Measurements from ENCODE around the gene GPR15. TPM values are rescaled to one million over a fixed set of nuclear protein-coding genes. Genes with fewer than 3 reads are reported as not detected.
"Not testable (repeated sequence)": the region's sequence is repeated elsewhere in the genome, so short reads cannot be mapped to it uniquely, and the experiment has no call there.

GPR15 gene
- total RNA-seq, 1 donor from 2014 or later = not detected

DNA sequence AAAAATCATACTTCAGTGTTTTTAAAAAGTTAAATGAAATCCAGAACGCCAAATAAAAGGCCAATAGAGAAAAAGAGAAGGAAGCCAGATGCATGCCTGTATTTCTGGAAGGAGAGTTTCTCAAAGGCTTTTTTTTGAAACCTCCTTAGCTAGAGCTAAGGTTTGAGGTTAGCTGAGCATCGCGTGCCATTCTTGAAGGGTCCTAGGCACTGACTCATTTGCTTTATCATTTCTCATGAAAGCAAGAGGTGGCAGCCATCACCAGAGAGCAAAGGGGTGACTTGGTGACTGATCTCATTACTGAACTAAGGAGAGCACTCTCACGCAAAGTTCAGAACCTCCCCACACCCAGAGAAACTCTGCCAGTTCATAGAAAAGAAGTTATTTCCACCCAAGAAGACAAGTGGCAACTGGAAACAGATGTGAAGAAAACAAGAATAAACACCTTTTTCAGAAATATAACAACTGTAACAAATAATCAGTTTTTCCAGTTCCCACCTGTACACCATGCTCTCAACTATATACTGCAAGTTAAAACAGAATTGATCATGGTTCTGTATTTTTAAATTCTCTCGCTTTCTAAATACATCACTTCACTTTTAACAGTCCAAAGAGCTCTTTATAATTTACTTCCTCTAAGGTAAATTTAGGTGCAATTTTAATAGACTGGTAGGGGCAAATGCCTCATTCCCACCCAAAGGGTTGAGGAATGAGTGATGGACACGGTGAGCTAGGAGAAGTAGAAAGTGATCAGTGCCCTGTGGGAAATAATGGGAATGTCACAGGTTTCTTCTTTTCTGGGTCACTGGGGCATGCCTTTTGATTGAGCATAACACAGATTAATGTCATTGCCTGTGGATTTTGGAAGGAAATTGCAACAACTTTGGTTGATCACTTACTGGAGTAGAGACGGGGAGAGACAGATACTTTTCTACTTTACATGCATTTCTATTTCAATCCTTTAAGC is 24.7 kb downstream of the GPR15 start:
- no peak for DNase-seq (ENCODE audit: low read depth)

DNA sequence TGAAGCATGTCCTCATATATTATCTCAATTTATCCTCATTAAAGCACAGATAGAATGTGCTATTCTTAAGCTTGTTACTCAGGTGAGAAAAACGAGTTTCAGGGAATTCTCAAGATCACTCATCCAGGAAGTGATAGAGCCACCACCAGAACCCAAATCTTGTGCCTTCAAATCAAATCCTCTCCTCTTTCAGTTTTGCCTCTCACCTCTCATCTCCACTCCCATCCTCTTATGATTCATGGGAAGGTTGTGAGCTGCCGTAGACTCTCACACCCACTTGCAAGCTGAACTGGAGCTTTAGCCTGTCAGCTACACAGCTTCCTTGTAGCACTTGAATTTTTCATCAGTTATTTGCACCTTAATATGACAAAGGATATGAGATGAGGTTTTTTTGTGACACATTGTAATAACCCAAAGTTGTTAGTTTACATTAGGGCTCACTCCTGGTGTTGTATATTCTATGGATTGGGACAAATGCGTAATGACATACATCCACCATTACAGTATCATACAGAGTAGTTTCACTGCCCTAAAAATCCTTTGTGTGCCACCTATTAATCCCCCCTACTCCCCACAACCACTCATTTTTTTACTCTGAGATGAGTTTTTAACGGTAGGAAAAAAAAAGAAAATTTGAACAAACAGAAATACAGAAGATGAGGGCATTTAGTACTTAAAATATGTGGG is 25.7 kb downstream of the GPR15 start:
- no peak for DNase-seq (ENCODE audit: low read depth)

DNA sequence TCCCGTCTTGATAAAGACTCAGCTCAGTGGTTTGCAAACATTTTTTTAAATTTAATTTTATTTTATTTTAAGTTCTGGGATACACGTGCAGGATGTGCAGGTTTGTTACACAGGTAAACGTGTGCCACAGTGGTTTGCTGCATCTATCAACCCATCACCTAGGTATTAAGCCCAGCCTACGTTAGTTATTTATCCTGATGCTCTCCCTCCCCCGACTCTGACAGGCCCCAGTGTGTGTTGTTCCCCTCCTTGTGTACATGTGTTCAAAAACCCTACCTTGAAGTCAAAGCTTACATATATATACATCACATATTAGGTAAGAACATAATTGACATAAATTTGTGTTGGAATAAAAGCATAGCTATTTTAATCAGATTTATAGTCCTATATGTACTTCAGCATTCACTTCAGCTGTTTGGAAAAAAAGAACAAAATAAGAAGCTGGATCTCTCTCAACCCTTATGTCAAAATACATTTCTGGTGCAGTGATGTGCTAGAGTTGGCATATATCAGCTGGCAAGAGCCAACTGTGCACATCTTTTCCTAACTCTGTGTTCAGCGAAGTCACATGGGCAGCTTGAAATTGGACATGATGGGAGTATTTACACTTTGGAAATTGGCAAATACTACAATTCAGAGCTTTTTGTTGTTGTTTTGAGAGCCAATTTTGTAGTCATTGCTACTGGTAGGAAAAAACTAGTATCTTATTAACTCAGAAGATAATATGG is 26.5 kb downstream of the GPR15 start:
- no peak for DNase-seq (ENCODE audit: low read depth)

DNA sequence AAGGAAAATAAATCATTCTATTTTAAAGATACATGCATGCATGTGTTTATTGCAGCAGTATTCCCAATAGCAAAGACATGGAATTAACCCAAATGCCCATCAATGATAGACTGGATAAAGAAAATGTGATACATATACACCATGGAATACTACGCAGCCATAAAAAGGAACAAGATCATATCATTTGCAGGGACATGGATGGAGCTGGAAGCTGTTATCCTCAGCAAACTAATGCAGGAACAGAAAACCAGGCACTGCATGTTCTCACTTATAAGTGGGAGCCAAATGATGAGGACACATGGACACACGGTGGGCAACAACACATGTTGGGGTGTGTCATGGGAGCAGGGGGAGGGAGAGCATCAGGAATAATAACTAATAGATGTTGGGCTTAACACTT is 28.0 kb downstream of the GPR15 start:
- DNase-seq (ENCODE audit: low read depth) = not testable (repeated sequence)

DNA sequence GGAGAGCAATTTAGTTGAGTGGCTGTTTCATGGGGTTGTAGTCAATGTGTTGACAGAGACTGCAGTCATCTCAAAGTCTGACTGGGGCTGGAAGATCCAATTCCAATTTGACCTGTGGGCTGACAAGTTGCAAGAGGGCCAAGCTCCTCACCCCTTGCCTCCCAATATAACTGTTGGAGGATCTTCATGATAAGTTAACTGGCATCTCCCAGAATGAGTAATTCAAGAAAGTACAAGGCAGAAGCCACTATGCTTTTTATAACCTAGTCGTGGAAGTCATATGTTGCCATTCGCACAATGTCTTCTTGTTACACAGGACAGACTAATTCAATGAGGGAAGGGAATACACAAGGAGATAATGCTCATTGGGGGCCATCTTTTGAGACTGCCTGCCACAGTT is 29.1 kb downstream of the GPR15 start:
- no peak for DNase-seq (ENCODE audit: low read depth)

DNA sequence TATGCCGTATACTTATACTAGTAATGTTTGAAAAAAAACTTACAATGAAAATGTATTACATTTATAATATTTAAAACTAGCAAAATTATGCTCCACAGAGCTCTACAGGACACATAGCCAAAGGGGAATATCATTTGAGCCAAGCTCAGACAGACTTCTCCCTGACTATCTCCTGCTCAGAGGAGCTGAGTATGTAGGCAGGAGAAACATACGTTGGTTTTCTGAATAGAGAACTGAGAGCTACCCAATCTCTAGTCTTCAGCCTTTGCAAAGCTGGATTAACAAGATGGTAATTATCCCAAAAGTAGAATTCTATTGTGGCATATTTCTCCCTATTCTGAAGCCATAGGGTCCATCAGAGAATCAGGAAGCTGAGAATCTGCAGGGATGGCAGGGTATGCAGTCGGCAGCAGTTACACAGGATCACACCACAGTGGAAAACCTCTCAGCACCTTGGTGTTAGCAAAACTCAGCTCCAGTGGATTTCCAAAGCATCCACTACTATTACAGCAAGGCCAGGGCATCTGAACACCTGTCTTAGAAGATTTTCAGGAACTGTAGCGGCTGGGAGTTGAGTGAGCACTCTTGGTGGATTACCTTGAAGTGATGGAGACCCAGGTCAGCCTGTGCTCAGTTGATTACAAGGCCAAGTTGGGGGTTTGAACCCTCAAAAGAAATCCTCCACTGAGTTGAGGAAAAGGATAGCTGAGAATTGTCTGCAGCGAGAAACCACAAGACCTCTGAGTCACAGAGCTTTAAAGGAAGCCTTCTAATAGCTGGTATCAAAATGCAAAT is 30.1 kb downstream of the GPR15 start:
- no peak for DNase-seq (ENCODE audit: low read depth)

DNA sequence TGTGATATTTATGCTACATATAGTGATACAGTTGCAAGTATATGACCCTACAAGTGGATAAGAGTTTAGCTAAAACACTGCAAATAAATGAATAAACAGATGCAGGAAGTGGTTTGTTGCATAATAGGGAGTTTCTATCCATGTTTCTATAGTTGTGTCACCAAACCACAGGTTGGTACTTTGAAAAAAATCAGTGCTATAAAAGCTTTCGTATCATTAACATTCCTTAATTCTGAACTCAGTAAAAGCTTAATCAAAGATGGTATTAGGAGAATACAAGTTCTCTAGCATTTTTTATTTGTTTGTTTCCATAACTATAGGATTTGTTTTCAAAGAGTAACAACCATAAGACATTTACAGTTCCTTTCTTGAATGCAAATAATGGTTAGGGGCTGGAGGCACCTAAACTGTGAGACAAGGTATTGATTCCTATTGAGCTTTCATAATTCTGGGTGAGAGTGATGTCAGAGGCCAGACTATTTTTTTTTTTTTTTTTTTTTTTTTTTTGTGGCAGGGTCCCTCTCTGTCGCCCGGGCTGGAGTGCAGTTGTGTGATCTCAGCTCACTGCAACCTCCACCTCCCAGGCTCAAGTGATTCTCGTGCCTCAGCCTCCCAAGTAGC is 32.0 kb downstream of the GPR15 start:
- DNase-seq (ENCODE audit: low read depth) = peak; percentile 15

DNA sequence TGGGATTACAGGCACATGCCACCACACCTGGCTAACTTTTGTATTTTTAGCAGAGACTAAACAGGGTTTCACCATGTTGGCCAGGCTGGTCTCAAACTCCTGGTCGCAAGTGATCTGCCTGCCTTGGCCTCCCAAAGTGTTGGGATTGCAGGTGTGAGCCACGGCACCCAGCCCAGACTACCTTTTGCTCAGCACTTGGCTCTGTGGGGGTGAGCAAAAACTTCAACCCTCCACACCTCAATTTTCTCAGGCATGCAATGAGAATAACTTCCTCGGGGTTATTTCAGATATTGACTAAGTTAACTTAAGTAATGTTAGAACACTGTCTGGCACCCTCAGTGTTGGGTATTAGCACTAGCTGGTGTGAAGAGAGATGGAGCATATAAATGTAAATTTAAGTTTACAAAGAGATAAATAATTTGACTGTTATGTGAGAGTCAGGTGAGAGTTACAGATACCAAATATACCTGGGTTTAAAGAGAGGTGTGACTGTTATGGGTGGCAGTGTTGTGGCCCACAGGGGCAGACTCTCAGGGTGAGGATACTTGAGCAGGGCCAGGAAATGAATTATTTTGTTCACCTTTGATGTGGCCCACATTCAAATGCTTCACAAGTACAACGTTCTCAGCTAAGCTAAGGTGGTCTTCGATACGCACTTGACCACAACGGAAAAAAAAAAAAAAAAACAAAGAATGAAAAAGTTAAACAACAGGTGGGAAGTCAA is 32.7 kb downstream of the GPR15 start:
- DNase-seq (ENCODE audit: low read depth) = no peak

DNA sequence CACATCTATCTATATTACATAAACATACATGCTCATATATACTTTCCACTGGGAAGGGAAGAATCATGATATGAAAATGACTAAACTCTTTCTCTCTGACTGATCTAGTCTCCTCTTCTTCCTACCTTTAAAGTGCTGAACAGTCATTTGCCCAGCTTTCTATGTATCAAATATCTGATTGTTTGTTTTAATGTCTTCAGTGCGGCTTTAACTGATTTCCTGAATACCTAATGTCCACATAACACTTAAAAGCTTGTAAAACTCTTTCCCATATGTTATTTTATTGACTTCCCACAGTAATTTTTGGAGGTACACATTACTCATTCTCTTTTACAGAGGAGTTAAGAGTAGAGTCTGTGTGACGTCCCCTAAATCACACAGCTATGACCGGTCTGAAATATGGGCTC is 33.5 kb downstream of the GPR15 start:
- DNase-seq (ENCODE audit: low read depth) = no peak

DNA sequence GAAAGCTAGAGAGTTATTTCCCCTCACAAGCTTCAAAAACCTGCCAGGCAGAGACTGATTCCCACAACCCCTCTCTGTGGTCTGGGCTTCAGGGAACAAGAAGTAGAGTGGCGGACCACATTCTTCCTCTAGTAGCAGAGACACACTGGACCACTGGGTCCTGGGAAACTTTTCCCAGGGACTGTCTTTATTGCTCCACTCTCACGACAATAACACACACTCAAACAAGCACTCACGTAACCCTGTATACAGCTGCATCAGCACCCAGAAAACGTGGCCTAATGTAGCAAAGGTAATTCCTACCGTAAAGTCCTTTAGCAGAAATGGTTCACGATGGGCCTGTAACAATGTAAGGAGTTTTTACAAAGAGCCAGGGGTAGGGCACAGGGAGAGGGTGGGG is 34.1 kb downstream of the GPR15 start:
- no peak for DNase-seq (ENCODE audit: low read depth)

DNA sequence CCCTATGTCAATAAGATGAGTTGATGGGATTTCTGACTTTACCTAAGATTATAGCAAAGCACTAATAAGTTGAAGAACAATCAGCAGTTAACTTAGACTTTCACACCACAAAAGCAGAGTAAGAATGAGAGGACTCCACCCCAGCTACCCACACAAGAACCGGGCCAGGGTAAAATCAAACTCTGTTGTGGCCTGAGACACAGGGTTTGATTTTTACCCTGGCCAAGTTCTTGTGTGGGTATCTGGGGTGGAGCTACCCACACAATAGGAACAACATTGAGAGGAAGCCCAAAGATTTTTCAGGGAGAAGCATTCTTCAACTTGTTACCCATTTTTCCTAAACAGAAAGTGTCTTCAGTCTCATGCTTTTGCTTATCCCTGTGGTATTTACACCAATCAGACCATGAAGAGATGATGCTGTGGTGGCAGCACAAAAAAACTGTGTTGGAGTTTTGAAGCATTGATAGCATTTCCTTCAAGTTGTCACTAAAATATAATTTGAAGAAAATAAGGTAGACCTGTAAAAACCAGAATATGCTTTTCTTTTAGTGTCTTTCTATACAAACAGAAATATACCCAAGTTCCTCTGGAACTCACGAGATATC is 36.0 kb downstream of the GPR15 start:
- DNase-seq (ENCODE audit: low read depth) = no peak

DNA sequence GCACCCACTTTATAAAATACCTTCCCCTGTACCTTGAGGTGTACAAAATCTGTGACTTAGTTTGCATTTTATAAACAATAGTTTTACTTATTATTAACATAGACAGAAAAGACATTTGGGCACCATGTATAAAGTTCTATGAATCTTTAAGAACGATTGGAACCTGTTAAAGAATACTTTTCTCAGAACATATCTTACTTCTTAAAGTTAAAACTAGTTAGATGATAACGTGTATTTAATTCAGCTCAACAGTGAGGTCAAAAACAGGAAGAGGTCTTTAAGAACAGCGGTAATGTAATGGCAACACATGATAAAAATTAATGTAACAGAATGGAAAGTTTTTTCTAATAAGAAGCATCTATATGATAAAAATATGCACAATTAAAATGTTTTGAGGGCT is 36.6 kb downstream of the GPR15 start:
- DNase-seq (ENCODE audit: low read depth) = no peak

DNA sequence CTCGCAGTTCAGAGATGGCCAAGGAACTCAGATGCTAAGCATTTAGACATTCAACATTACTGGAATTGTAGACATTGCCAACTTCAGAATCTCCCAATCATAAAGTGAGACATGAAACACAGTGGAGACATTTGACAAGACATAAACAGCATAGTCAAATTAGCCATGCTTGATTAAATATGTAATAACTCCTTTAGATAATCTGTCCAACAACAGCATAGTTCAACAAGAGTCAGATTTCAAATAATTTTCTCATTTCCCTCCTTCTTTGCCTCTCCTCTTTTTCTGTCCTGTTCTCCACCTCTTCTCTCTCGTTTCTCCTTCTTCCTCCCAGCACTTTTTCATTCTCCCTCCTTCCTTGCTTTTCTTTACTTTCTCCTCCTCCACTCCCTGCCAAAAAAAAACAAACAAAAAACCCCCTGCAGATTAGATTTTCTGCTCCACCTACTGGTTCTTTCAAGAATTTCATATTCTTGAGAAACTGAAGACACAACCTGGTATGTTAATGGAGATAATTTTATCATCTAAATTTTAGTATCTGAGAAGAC is 41.5 kb downstream of the GPR15 start:
- peak; percentile 36 for DNase-seq (ENCODE audit: low read depth)

DNA sequence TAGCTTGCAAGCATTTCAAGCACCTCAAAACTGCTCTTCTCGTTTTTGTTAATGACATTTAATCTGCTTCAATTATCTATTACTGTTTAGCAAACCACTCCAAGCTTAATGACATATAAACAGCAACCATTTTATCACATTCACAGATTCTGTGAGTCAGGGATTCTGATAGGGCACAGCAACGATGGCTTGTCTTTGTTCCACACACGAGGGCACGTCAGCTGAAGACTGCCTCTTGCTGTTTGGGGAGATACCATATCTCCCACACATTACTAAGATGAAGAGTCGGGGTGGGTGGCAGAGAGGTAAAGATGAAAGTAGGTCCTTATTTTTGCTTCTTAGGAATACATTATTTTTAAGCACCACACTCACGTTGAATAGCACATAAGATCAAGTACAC is 42.4 kb downstream of the GPR15 start:
- DNase-seq (ENCODE audit: low read depth) = no peak

DNA sequence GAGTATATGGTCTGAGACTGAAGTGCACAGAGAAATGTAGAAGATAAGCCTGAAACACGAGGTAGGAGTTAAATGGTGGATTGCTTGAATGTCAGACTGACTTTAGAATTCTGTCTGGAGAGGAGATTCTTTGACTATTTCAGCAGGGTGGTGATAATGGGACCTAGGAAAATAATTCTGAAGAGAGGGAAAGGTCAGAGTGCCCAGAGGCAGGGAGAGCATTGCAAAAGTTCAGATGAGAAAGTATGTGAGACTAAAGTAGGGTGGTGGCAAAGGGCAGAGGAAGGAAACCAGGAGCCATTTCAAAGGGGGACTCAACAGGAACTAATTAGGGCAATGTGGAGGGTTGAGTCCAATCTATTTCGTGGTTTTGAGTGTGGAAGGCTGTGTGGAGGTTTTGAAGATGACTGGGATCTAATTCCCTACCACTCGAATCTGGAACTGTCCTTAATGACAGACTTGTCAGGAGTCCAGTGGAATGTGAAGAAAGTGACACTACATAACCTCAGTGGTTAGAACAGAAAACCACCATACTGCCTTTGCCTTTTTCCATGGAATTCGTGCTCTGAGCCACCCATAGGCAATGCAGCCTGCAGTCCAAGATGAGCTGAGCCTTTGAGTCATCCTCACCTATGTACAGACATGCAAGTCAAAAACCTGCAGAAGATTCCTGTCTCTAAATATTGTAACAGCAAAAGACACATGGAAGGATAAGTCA is 45.6 kb downstream of the GPR15 start:
- peak; percentile 49 for DNase-seq (ENCODE audit: low read depth)

DNA sequence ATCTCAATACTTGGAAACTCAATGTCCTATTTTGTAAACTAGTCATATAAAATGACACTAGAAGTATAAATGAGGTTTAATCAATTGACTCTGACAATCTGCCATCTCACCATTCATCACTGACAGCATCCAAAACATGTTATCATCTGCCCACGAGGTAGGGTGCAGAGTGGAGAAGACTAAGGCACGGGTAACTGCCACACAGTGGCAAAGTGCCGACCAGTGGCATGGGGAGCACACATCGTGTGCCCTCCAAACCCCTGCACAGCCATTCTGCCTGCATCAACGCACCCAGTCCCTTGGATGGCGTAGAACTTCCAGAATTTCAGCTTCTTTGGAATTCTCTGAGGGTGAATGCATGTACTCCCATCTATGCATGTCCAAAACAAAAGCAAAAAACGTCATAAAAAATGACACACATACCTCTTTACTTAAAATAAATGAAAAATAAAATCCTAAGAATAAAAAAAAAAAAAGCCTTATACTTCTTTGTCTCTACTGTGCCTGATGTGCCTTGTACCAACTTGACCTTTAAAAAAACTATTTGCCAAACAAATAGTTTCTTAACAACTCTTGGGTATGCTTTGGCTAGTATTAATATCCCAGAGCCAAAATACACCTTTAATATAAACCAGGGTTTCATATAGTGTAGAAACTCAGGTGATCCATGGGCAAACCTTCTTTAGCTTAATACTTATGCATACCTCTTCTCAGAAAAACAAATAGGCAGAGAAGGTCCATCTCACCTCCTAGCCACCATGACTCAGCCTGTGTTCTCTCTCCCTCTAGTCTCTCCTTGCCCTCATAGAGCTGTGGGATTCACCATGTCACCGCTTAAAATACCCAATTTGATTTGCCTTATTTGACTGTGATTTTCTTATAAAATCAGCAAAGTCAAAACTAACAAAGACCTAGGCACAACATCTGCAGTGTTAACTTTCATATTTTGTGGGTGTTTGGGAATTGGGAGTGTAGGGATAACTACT is 48.9 kb downstream of the GPR15 start:
- no peak for DNase-seq (ENCODE audit: low read depth)

DNA sequence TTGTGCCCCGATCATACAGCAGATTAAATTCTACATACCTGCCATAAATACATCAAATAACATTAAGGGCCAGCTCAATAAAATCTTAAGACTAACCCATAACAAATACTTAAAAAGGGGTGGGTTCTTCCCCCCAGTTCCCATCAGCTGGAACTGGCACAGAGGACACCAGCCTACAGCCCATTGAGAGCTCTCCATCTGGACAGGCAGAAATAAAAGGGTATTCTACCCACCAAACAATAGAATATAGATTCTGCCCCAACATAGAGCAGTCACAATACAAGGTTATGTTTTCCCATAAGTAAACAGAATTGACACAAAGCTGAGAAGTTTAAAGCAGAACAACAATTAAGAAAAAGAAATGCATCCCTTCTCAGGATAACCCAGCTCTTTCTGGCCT is 49.7 kb downstream of the GPR15 start:
- no peak for DNase-seq (ENCODE audit: low read depth)

Data from myocyte (in vitro differentiated cells).